ENCODE data around the gene SELENOW.
A peak's percentile ranks its signal among the peaks of the same experiment; 100 is the strongest.
"Not testable (repeated sequence)": the region's sequence is repeated elsewhere in the genome, so short reads cannot be mapped to it uniquely, and the experiment has no call there.

Gene SELENOW

DNA sequence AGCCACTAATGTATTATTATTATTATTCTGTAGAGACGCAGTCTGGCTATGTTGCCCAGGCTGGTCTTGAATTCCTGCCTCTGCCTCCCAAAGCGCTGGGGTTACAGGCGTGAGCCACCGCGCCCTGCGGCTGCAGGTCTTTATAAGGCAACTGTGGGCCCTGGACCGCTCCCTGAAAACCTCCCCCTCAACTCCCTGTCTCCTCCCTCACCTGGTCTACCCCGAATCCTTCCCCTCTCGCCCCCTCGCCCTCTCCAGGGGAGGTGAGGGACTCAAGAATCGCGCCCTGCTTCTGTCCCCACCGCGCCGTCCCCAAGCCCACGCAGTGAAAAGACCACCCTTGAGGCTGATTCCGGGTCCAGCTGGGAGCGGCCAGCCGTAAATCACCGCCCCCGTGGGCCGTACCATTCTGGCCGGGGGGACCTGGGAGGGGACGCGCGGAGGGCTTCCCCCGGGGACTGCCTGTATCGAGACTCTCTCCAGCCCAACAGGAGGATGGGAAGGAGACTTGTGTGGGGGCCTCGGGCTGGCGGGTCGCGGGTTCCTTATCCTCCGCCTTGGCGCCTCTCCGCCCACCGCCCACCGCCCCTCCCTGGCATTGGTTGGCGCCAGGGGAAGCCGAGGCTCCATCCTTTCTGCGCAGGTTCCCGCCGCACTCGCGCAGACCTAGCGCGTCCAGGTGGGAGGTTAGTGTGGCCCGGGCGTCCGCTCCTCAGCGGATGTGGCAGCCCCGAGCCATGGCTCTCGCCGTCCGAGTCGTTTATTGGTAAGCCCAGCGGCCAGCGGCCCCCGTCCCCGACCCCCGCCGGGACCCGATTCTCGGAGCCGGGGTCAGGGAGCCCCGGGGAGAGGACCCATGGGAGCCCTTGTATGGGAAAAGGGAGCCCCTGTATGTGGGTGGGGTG, at the start of gene SELENOW:
Gene SELENOW, plus strand, starts transcription at position 655 of the 905 bp plus-strand sequence. Its CDS starts 83 bp downstream, at position 738.
- Histone ChIP-seq H3K27ac (ENCODE audit: low read depth, low read length) (peak within 1 kb of the TSS; percentile 99), H3K36me3 (ENCODE audit: control insufficient read depth, insufficient read depth, low read length) (peaks cover 13% of the 10 kb centered on the region), H3K27me3 (ENCODE audit: control insufficient read depth, insufficient read depth, low read length) (no peaks in the 10 kb centered on the region), H3K4me1 (ENCODE audit: control insufficient read depth, insufficient read depth, low read length) (peaks cover 13% of the 10 kb centered on the region), H3K9ac (ENCODE audit: low read length) (peak within 1 kb of the TSS; percentile 81), H3K4me3 (ENCODE audit: low read length) (peak within 1 kb of the TSS; percentile 69)

DNA sequence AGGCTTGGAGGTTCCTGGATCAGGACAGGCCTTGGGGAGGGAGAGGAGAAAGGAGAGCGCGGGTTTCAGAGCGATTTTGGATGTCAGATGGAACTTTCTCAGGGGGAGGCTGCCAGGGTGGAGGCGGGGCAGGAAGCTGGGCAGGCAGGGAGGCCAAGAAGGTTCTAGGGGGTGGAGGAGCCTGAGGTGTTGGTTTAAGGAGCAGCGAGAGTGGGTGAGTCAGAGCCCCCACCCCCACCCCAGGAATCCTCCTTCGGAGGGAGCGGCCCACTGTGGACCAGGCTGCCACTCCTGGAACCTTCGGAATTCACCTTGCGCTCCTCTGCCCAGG, 49.1 kb upstream of the SELENOW start:
- Histone ChIP-seq H3K36me3 (ENCODE audit: control insufficient read depth, insufficient read depth, low read length) (peaks cover 19% of the 10 kb centered on the region), H3K27ac (ENCODE audit: low read depth, low read length) (peak overlapping the region; percentile 46), H3K4me3 (ENCODE audit: low read length) (no peak overlapping the region), H3K4me1 (ENCODE audit: control insufficient read depth, insufficient read depth, low read length) (peaks cover 15% of the 10 kb centered on the region), H3K27me3 (ENCODE audit: control insufficient read depth, insufficient read depth, low read length) (no peaks in the 10 kb centered on the region), H3K9ac (ENCODE audit: low read length) (no peak overlapping the region)

DNA sequence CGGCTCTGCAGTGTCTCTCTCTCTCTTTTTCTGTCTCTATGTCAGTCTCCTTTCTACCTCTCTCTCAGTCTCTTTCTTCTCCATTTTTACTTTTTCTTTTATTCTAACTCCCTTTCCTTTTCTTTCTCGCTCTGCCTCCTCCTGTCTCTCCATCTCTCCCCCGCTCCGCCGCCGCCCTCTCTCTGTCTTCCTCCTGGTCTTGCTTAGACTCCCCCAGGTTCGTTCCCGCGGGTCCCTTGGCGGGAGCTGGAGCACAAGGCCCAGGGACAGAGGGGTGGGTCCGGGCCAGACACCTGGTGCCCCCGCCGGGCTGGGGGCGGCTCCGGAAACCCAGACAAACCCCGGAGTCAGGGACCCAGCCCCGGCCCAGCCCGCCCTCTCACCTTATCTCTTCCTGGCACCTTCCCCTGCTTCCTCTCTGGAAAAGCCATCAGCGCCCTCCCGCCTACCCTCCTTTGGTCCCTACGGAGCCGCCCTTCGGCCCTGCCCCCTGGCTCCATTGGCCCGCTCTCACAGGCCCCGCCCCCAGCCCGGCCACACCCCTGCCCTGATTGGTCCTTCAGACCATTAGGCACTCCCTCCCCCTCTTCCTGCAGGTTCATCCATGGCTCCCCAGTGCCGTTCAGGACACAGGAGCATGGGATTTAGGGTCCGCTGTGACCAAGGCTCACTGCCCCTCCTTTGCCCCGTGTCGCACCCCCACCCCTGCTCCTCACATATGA, 48.5 kb upstream of the SELENOW start:
- Histone ChIP-seq H3K36me3 (ENCODE audit: control insufficient read depth, insufficient read depth, low read length) (peaks cover 19% of the 10 kb centered on the region), H3K4me3 (ENCODE audit: low read length) (no peak overlapping the region), H3K9ac (ENCODE audit: low read length) (no peak overlapping the region), H3K27ac (ENCODE audit: low read depth, low read length) (peak overlapping the region; percentile 46), H3K27me3 (ENCODE audit: control insufficient read depth, insufficient read depth, low read length) (no peaks in the 10 kb centered on the region), H3K4me1 (ENCODE audit: control insufficient read depth, insufficient read depth, low read length) (peaks cover 15% of the 10 kb centered on the region)

- no peaks in the 10 kb centered on the region for H3K27me3 ChIP-seq (ENCODE audit: control insufficient read depth, insufficient read depth, low read length)
- no peak overlapping the region for H3K9ac ChIP-seq (ENCODE audit: low read length)
- peak overlapping the region; percentile 46 for H3K27ac ChIP-seq (ENCODE audit: low read depth, low read length)
- peaks cover 19% of the 10 kb centered on the region for H3K36me3 ChIP-seq (ENCODE audit: control insufficient read depth, insufficient read depth, low read length)
- no peak overlapping the region for H3K4me3 ChIP-seq (ENCODE audit: low read length)
- peaks cover 15% of the 10 kb centered on the region for H3K4me1 ChIP-seq (ENCODE audit: control insufficient read depth, insufficient read depth, low read length)
Observed at GRCh38 chr19:47730521-47730889, 48.0 kb upstream of the SELENOW start.

DNA sequence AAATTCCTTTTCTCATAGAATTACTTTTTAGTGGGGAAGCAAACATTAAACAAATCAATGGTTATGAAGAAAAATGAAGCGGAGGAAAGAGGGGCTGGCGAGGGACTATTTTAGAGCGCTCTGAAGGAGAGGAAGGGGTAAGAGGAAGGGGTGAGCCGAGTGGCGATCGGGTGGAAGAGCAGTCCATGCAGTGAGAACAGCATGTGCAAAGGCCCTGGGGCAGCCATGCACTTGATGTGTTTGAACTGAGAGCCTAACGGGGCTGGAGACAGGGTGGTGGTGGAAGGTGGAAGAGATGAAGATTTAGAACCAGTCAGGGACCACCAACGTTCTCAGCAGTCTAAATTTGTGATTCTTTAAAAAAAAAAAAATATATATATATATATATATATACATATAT, 47.6 kb upstream of the SELENOW start:
- H3K4me3 ChIP-seq (ENCODE audit: low read length) = no peak overlapping the region
- H3K27ac ChIP-seq (ENCODE audit: low read depth, low read length) = peak overlapping the region; percentile 46
- no peaks in the 10 kb centered on the region for H3K27me3 ChIP-seq (ENCODE audit: control insufficient read depth, insufficient read depth, low read length)
- no peak overlapping the region for H3K9ac ChIP-seq (ENCODE audit: low read length)
- H3K4me1 ChIP-seq (ENCODE audit: control insufficient read depth, insufficient read depth, low read length) = peaks cover 15% of the 10 kb centered on the region
- H3K36me3 ChIP-seq (ENCODE audit: control insufficient read depth, insufficient read depth, low read length) = peaks cover 18% of the 10 kb centered on the region

- no peak overlapping the region for H3K27ac ChIP-seq (ENCODE audit: low read depth, low read length)
- H3K4me3 ChIP-seq (ENCODE audit: low read length) = no peak overlapping the region
- peaks cover 11% of the 10 kb centered on the region for H3K36me3 ChIP-seq (ENCODE audit: control insufficient read depth, insufficient read depth, low read length)
- no peaks in the 10 kb centered on the region for H3K27me3 ChIP-seq (ENCODE audit: control insufficient read depth, insufficient read depth, low read length)
- H3K9ac ChIP-seq (ENCODE audit: low read length) = no peak overlapping the region
- peaks cover 3% of the 10 kb centered on the region for H3K4me1 ChIP-seq (ENCODE audit: control insufficient read depth, insufficient read depth, low read length)
Observed at GRCh38 chr19:47735131-47735530, 43.4 kb upstream of the SELENOW start.

- Histone ChIP-seq H3K27ac (ENCODE audit: low read depth, low read length) (no peak overlapping the region), H3K4me3 (ENCODE audit: low read length) (no peak overlapping the region), H3K36me3 (ENCODE audit: control insufficient read depth, insufficient read depth, low read length) (peaks cover 12% of the 10 kb centered on the region), H3K27me3 (ENCODE audit: control insufficient read depth, insufficient read depth, low read length) (no peaks in the 10 kb centered on the region), H3K4me1 (ENCODE audit: control insufficient read depth, insufficient read depth, low read length) (peaks cover 6% of the 10 kb centered on the region), H3K9ac (ENCODE audit: low read length) (no peak overlapping the region)
Observed at GRCh38 chr19:47740866-47741519, 37.5 kb upstream of the SELENOW start.

DNA sequence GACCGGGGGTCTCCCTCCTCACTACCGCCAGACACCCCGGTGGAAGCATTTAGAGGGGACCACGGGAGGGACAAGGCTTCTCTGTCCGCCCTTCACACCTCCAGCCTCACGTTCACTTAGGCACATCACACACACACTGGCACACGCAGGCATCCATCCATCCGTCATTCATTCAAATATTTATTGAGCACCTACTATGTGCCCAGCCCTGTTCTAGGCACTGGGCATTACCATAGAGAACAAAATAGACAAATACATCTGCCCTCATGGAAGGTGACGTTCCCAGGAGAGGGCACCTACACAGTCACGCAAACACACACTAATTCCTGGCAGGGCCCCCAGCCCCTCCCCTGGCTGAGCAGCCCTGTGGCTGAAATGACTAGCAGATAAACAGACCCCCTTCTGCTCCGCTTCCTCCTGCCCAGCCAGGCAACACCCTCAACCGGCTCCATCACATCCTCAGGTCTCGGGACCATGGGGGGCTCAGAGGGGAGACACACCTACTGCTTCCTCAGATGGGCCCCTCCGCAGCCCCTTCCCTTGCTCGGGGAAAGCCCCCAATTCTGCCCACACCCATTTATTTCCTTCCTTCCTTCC, 36.9 kb upstream of the SELENOW start:
- H3K4me3 ChIP-seq (ENCODE audit: low read length) = no peak overlapping the region
- peaks cover 7% of the 10 kb centered on the region for H3K4me1 ChIP-seq (ENCODE audit: control insufficient read depth, insufficient read depth, low read length)
- peak overlapping the region; percentile 97 for H3K27ac ChIP-seq (ENCODE audit: low read depth, low read length)
- no peak overlapping the region for H3K9ac ChIP-seq (ENCODE audit: low read length)
- H3K36me3 ChIP-seq (ENCODE audit: control insufficient read depth, insufficient read depth, low read length) = peaks cover 12% of the 10 kb centered on the region
- no peaks in the 10 kb centered on the region for H3K27me3 ChIP-seq (ENCODE audit: control insufficient read depth, insufficient read depth, low read length)

GRCh38 chr19:47742634-47743033, 35.9 kb upstream of the SELENOW start:
- Histone ChIP-seq H3K27ac (ENCODE audit: low read depth, low read length) (peak overlapping the region; percentile 97), H3K4me3 (ENCODE audit: low read length) (no peak overlapping the region), H3K27me3 (ENCODE audit: control insufficient read depth, insufficient read depth, low read length) (no peaks in the 10 kb centered on the region), H3K4me1 (ENCODE audit: control insufficient read depth, insufficient read depth, low read length) (peaks cover 11% of the 10 kb centered on the region), H3K36me3 (ENCODE audit: control insufficient read depth, insufficient read depth, low read length) (peaks cover 17% of the 10 kb centered on the region), H3K9ac (ENCODE audit: low read length) (no peak overlapping the region)

DNA sequence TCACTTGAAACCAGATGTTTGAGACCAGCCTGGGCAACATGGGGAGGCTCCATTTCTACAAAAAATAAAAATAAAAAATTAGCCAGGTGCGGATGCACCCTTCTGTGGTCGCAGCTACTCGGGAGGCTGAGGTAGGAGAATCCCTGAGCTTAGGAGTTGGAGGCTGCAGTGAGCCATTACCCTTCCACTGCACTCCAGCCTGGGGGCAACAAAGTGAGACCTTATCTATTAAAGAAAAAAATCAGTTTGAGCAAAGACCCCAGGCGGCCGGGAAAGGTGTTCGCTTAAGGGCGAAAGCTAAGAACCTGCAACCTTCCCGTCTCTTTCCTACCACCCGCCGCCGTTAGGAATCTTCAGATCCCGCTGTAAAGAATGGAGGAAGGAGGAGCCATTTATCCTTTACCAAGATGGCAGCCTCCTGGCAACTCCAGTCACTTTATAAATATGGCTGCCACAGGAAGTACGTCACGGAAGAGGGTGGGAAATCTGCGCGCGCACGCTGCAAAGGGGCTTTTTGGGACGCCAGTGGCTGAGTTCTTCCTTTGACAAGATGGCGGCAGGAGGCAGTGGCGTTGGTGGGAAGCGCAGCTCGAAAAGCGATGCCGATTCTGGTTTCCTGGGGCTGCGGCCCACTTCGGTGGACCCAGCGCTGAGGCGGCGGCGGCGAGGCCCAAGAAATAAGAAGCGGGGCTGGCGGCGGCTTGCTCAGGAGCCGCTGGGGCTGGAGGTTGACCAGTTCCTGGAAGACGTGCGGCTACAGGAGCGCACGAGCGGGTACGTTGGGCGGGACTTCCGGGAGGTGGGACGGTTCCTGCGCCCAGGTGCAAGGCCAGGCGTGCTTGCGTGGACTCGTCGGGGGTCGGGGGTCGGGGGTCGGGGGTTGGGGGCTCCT, 33.2 kb upstream of the SELENOW start, which contains the start of gene NOP53:
Gene NOP53, plus strand, starts transcription at position 537 of the 892 bp plus-strand sequence. Its CDS starts 14 bp downstream, at position 551.
- peak within 1 kb of the TSS; percentile 63 for H3K4me3 ChIP-seq (ENCODE audit: low read length)
- H3K27ac ChIP-seq (ENCODE audit: low read depth, low read length) = peak within 1 kb of the TSS; percentile 91
- H3K9ac ChIP-seq (ENCODE audit: low read length) = no peak within 1 kb of the TSS
- peaks cover 18% of the 10 kb centered on the region for H3K36me3 ChIP-seq (ENCODE audit: control insufficient read depth, insufficient read depth, low read length)
- H3K4me1 ChIP-seq (ENCODE audit: control insufficient read depth, insufficient read depth, low read length) = peaks cover 11% of the 10 kb centered on the region
- H3K27me3 ChIP-seq (ENCODE audit: control insufficient read depth, insufficient read depth, low read length) = no peaks in the 10 kb centered on the region

- Histone ChIP-seq H3K4me1 (ENCODE audit: control insufficient read depth, insufficient read depth, low read length) (peaks cover 11% of the 10 kb centered on the region), H3K36me3 (ENCODE audit: control insufficient read depth, insufficient read depth, low read length) (peaks cover 22% of the 10 kb centered on the region), H3K4me3 (ENCODE audit: low read length) (peak overlapping the region; percentile 63)
- not testable (repeated sequence) for H3K27ac ChIP-seq (ENCODE audit: low read depth, low read length); H3K27me3 ChIP-seq (ENCODE audit: control insufficient read depth, insufficient read depth, low read length); H3K9ac ChIP-seq (ENCODE audit: low read length)
Observed at GRCh38 chr19:47746129-47746528, 32.4 kb upstream of the SELENOW start.
